HL-60 (cell line): ENCODE measurements around the gene KCNQ1.

Experiments
- DNase-seq, 2 experiments: peaks; one replicate each; pipeline ENCODE4 v3.0.0-alpha.2; 2010 to 2020; ENCODE audit warnings: low read depth in 1 of 2, low spot score in 1 of 2
- H3K27ac ChIP-seq: fragments of 250-450 bp; sonication (Bioruptor Pico); replicated peaks from 2 replicates; pipeline ENCODE4 v1.5.1; 2020; ENCODE audit warnings: mild to moderate bottlenecking, moderate library complexity
- H3K27me3 ChIP-seq: fragments of 250-450 bp; sonication (Bioruptor Pico); 2 replicates; pipeline ENCODE4 v1.5.1; 2021; ENCODE audit warnings: mild to moderate bottlenecking, moderate library complexity; ENCODE audit not compliant: insufficient read depth, poor library complexity, severe bottlenecking
- H3K4me3 ChIP-seq: replicated peaks from 2 replicates; pipeline ENCODE4 v1.5.1; 2011; ENCODE audit warnings: mild to moderate bottlenecking, control low read depth, low read length; ENCODE audit not compliant: insufficient read depth
- CTCF ChIP-seq: IDR thresholded peaks from one replicate; pipeline ENCODE4 v1.5.1; 2011; ENCODE audit warnings: low read length, control low read depth, inconsistent platforms; ENCODE audit not compliant: insufficient read depth
- GABPA ChIP-seq: IDR thresholded peaks from 2 replicates; pipeline ENCODE4 v1.6.1; 2012; ENCODE audit warnings: low read depth
- POLR2AphosphoS5 ChIP-seq: IDR thresholded peaks from 2 replicates; pipeline ENCODE4 v1.6.1; 2012; ENCODE audit warnings: low read depth
- REST ChIP-seq: IDR thresholded peaks from 2 replicates; pipeline ENCODE4 v1.6.1; 2012; ENCODE audit warnings: low read depth; ENCODE audit not compliant: insufficient replicate concordance
- SPI1 ChIP-seq: IDR thresholded peaks from 2 replicates; pipeline ENCODE4 v1.6.1; 2012; ENCODE audit warnings: low read depth, mild to moderate bottlenecking, borderline replicate concordance

Gene KCNQ1

GRCh38 chr11:2474059-2474901, 29.5 kb downstream of the KCNQ1 start:
- DNase-seq, result no peak
- Histone ChIP-seq H3K4me3 (no peak overlapping the region), H3K27me3 (no peaks in the 10 kb centered on the region), H3K27ac (no peak overlapping the region)
- TF ChIP-seq GABPA (no peak), SPI1 (no peak), CTCF (no peak), POLR2AphosphoS5 (no peak)

GRCh38 chr11:2475136-2475918, 30.5 kb downstream of the KCNQ1 start:
- Histone ChIP-seq H3K27ac (no peak overlapping the region), H3K27me3 (no peaks in the 10 kb centered on the region), H3K4me3 (no peak overlapping the region)
- DNase-seq, result no peak
- TF ChIP-seq CTCF (no peak), REST (no peak), GABPA (no peak), POLR2AphosphoS5 (no peak), SPI1 (no peak)

- no peak overlapping the region for H3K27ac ChIP-seq
Observed at GRCh38 chr11:2477254-2477653, 32.4 kb downstream of the KCNQ1 start.

More at GRCh38 chr11:2477254-2477653, 32.4 kb downstream of the KCNQ1 start:
- Histone ChIP-seq H3K4me3 (no peak overlapping the region), H3K27me3 (no peaks in the 10 kb centered on the region)
- DNase-seq, result no peak
- TF ChIP-seq GABPA (no peak), REST (no peak), SPI1 (no peak), POLR2AphosphoS5 (no peak)
